Liver (tissue), 9 donors: Measurements from ENCODE around the gene AKT2. TPM values are rescaled to one million over a fixed set of nuclear protein-coding genes. Genes with fewer than 3 reads are reported as not detected.

ENCODE experiments used
- DNase-seq: peaks from one replicate; pipeline ENCODE4 v3.0.0-alpha.2; 2017; ENCODE audit warnings: low spot score
- H3K27ac ChIP-seq, 2 donors: one replicate each; pipeline ENCODE4 v1.7.0; 2013; ENCODE audit warnings: inconsistent platforms in 2 of 2, low read length in 2 of 2, control low read depth in 1 of 2, low read depth in 1 of 2, mild to moderate bottlenecking in 1 of 2
- H3K27me3 ChIP-seq, 4 donors: one replicate each; pipeline versions ENCODE4 v1.6.1 to v1.7.0; 2013; ENCODE audit warnings: low read length in 3 of 4, inconsistent platforms in 1 of 4, mild to moderate bottlenecking in 1 of 4, moderate library complexity in 1 of 4; ENCODE audit not compliant: control insufficient read depth in 4 of 4, insufficient read depth in 4 of 4
- H3K36me3 ChIP-seq, 4 donors: one replicate each; pipeline versions ENCODE4 v1.6.1 to v1.7.0; 2013; ENCODE audit warnings: low read length in 3 of 4, mild to moderate bottlenecking in 3 of 4, low read depth in 1 of 4, moderate library complexity in 1 of 4; ENCODE audit not compliant: control insufficient read depth in 4 of 4, insufficient read depth in 3 of 4
- H3K4me1 ChIP-seq, 4 donors: one replicate each; pipeline versions ENCODE4 v1.6.1 to v1.7.0; 2013; ENCODE audit warnings: low read length in 3 of 4, mild to moderate bottlenecking in 3 of 4, moderate library complexity in 1 of 4; ENCODE audit not compliant: control insufficient read depth in 4 of 4, insufficient read depth in 4 of 4
- H3K4me3 ChIP-seq, 3 donors: one replicate each; pipeline versions ENCODE4 v1.6.1 to v1.7.0; 2013; ENCODE audit warnings: low read length in 3 of 3, control low read depth in 1 of 3, low read depth in 1 of 3, mild to moderate bottlenecking in 1 of 3
- H3K9ac ChIP-seq, 2 donors: one replicate each; pipeline ENCODE4 v1.7.0; 2013; ENCODE audit warnings: low read length in 2 of 2, mild to moderate bottlenecking in 2 of 2, moderate library complexity in 2 of 2, control low read depth in 1 of 2, low read depth in 1 of 2
- H3K9me3 ChIP-seq, 4 donors: one replicate each; pipeline versions ENCODE4 v1.6.1 to v1.7.0; 2013; ENCODE audit warnings: low read length in 3 of 4; ENCODE audit not compliant: control insufficient read depth in 4 of 4
- EGR1 ChIP-seq, 2 donors: IDR thresholded peaks; 2 replicates each; pipeline ENCODE4 v1.6.1; 2016 to 2018; ENCODE audit warnings: antibody characterized with exemption in 2 of 2, low read depth in 2 of 2
- FOXA1 ChIP-seq: IDR thresholded peaks from 2 replicates; pipeline ENCODE4 v1.6.1; 2016; ENCODE audit warnings: antibody characterized with exemption
- FOXA2 ChIP-seq: IDR thresholded peaks from 2 replicates; pipeline ENCODE4 v1.6.1; 2016; ENCODE audit warnings: antibody characterized with exemption
- GABPA ChIP-seq, 2 donors: IDR thresholded peaks in 1 of 2; conservative IDR thresholded peaks in 1 of 2; 2 replicates each; pipeline ENCODE4 v1.6.1; 2016; ENCODE audit warnings: antibody characterized with exemption in 2 of 2, mild to moderate bottlenecking in 1 of 2, moderate library complexity in 1 of 2
- HNF4A ChIP-seq, 2 donors: conservative IDR thresholded peaks; 2 replicates each; pipeline ENCODE4 v1.6.1; 2016; ENCODE audit warnings: antibody characterized with exemption in 2 of 2, mild to moderate bottlenecking in 2 of 2
- HNF4G ChIP-seq: IDR thresholded peaks from 2 replicates; pipeline ENCODE4 v1.6.1; 2016; ENCODE audit warnings: antibody characterized with exemption
- JUND ChIP-seq, 2 donors: IDR thresholded peaks; 2 replicates each; pipeline ENCODE4 v1.6.1; 2016; ENCODE audit warnings: antibody characterized with exemption in 2 of 2
- NR2F2 ChIP-seq: IDR thresholded peaks from 2 replicates; pipeline ENCODE4 v1.6.1; 2016; ENCODE audit warnings: antibody characterized with exemption
- RAD21 ChIP-seq, 2 donors: IDR thresholded peaks; 2 replicates each; pipeline ENCODE4 v1.6.1; 2016; ENCODE audit warnings: antibody characterized with exemption in 2 of 2, mild to moderate bottlenecking in 2 of 2
- RXRA ChIP-seq, 2 donors: IDR thresholded peaks; 2 replicates each; pipeline ENCODE4 v1.6.1; 2017 to 2018; ENCODE audit warnings: antibody characterized with exemption in 2 of 2, mild to moderate bottlenecking in 1 of 2
- SP1 ChIP-seq: IDR thresholded peaks from 2 replicates; pipeline ENCODE4 v1.6.1; 2018; ENCODE audit warnings: antibody characterized with exemption, mild to moderate bottlenecking
- TAF1 ChIP-seq: conservative IDR thresholded peaks from 2 replicates; pipeline ENCODE4 v1.6.1; 2016; ENCODE audit warnings: antibody characterized with exemption, mild to moderate bottlenecking
- YY1 ChIP-seq: IDR thresholded peaks from 2 replicates; pipeline ENCODE4 v1.6.1; 2016; ENCODE audit warnings: antibody characterized with exemption, mild to moderate bottlenecking
- WGBS: extraction: QIAGEN DNeasy Blood & Tissue Kit; methylation state at CpG from one replicate; pipeline ENCODE4 v1.1.7; 2013; 5-methylcytosine and 5-hydroxymethylcytosine counted together
- polyA plus RNA-seq, 2 donors: library from polyadenylated mRNA; stranded (reverse) in 1 of 2; unstranded in 1 of 2; fragments of 200-250 nt in 1 of 2; fragments of >200 nt in 1 of 2; fragmentation: Nextera tagmentation in 1 of 2; extraction: Ambion mirVana in 1 of 2; gene quantifications; one replicate each; pipeline versions ENCODE4 v1.2.1 to v1.2.3, GENCODE V29; 2013 to 2015
- total RNA-seq, 2 donors: library from RNA; depleted of rRNA; stranded (reverse); fragments of >200 nt; gene quantifications; one replicate each; pipeline ENCODE4 v1.2.3, GENCODE V29; 2014
- TF ChIP-seq, protein P1 (sequence below): fragments of 150-350 bp; IDR thresholded peaks from 2 replicates; pipeline ENCODE4 v1.5.1; 2017; ENCODE audit warnings: improper control_type of control experiment, low read depth, low read length; ENCODE audit not compliant: missing input control
- TF ChIP-seq, protein P2 (sequence below): IDR thresholded peaks from 2 replicates; pipeline ENCODE4 v1.6.1; 2016; ENCODE audit warnings: antibody characterized with exemption
- TF ChIP-seq, protein P3 (sequence below): IDR thresholded peaks from 2 replicates; pipeline ENCODE4 v1.6.1; 2016; ENCODE audit warnings: antibody characterized with exemption
- TF ChIP-seq, protein P4 (sequence below): IDR thresholded peaks from 2 replicates; pipeline ENCODE4 v1.6.1; 2016; ENCODE audit warnings: antibody characterized with exemption, mild to moderate bottlenecking
- TF ChIP-seq, protein P5 (sequence below): IDR thresholded peaks from 2 replicates; pipeline ENCODE4 v1.6.1; 2016; ENCODE audit warnings: antibody characterized with exemption
- donor health status: healthy.
- donor health status: healthy.
- donor health status: healthy.
- donor health status: healthy.
- donor health status: healthy.

AKT2 gene
- total and polyA plus RNA-seq, 4 donors, result 23.2 to 110 (median 60.4) TPM

DNA sequence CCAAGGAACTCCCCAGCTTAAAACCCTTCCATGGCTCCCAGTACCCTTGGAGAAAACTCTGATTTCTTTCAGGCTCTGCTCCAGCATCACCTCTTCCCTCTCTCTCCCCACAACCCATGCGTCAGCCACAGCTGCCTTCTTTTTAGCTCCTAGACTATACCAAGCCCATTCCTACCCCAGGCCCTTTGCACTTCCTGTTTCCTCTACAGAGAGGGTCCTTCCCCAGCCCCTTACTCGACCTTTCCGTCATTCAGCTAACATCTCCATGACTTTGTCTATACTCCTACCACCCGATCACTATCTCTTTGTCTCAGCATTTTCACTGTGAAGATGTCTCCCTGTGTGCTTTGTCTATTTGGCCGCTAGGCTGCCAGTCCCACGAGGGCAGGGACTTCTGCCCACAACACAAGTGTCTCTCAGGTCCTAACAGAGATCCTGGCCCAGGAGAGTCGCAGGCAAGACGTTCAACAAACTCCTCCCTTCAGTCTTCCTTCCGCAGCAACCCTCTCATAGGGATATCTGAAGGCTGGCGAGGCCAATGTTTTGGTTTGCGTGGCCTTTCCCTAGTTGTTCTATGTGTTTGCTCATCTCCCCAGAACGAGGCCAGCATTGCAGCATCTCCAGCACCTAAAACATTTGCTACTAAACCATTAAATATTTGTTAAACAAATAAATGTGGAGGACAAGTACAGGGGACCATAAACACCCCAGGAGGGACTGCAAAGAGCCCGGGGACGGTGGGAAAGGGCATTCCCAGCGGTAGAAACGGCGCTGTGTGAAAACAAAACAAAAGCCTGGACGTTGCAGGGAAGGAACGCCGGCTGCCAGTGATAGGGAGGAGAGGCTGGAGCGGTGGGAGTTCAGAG, 59.5 kb downstream of the AKT2 start:
- TF ChIP-seq RAD21 (IDR thresholded peaks at IDR 0.05), result peak in 1 of 2 donors; percentile 14
- TF ChIP-seq EGR1 (IDR thresholded peaks at IDR 0.05; ENCODE audit: low read depth in 2 of 2), result no peak
- TF ChIP-seq, protein P1, sequence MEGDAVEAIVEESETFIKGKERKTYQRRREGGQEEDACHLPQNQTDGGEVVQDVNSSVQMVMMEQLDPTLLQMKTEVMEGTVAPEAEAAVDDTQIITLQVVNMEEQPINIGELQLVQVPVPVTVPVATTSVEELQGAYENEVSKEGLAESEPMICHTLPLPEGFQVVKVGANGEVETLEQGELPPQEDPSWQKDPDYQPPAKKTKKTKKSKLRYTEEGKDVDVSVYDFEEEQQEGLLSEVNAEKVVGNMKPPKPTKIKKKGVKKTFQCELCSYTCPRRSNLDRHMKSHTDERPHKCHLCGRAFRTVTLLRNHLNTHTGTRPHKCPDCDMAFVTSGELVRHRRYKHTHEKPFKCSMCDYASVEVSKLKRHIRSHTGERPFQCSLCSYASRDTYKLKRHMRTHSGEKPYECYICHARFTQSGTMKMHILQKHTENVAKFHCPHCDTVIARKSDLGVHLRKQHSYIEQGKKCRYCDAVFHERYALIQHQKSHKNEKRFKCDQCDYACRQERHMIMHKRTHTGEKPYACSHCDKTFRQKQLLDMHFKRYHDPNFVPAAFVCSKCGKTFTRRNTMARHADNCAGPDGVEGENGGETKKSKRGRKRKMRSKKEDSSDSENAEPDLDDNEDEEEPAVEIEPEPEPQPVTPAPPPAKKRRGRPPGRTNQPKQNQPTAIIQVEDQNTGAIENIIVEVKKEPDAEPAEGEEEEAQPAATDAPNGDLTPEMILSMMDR, result peak; percentile 9
- peak in 1 of 2 donors; percentile 27 for TF ChIP-seq HNF4A (conservative IDR thresholded peaks at IDR 0.05)
- peak in 1 of 2 donors; percentile 39 for TF ChIP-seq RXRA (IDR thresholded peaks at IDR 0.05)
- no peak for TF ChIP-seq FOXA2

DNA sequence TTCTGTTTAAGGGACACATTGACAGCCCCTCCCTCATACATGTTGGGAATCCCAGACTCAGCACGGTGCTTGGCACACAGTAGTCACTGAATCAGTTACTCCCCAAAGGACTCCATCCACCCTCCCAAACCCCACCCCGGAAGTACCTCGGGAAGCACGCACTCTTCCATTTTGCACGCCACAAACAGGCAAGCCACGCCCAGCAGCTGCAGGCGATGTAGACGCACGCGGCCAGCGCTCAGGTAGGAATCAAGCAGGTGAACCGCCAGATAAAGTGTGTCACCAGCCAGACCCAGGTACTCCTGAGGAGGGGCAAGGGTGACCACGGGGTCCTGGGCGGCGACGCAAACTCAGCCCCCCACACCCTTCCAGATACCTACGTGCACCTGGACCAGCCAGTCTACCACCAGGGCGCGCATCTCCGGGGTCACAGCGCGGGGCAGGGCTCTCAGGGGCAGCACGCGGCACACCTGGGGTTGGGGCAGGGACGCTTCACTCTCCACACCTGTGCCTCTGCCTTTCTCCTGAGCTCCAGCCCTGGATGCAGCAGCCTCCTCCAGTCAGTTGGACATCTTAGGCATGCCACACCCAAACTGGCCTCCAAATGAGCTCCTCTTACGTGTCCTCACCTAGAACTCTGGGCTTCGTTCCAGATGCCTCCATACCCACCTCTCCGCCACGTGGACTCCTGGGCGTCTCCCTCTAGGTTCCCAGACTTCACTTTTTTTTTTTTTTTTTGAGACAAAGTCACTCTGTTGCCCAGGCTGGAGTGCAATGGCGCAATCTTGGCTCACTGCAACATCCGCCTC, 60.6 kb downstream of the AKT2 start:
- TF ChIP-seq, protein P2, sequence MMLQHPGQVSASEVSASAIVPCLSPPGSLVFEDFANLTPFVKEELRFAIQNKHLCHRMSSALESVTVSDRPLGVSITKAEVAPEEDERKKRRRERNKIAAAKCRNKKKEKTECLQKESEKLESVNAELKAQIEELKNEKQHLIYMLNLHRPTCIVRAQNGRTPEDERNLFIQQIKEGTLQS, result no peak
- TF ChIP-seq HNF4G (no peak), SP1 (no peak), GABPA (IDR thresholded peaks at IDR 0.05 in 1 of 2, conservative IDR thresholded peaks at IDR 0.05 in 1 of 2) (no peak), HNF4A (conservative IDR thresholded peaks at IDR 0.05) (no peak), YY1 (no peak), TAF1 (no peak), RXRA (IDR thresholded peaks at IDR 0.05) (no peak), JUND (IDR thresholded peaks at IDR 0.05) (no peak), NR2F2 (no peak), FOXA1 (no peak)
- TF ChIP-seq, protein P3, sequence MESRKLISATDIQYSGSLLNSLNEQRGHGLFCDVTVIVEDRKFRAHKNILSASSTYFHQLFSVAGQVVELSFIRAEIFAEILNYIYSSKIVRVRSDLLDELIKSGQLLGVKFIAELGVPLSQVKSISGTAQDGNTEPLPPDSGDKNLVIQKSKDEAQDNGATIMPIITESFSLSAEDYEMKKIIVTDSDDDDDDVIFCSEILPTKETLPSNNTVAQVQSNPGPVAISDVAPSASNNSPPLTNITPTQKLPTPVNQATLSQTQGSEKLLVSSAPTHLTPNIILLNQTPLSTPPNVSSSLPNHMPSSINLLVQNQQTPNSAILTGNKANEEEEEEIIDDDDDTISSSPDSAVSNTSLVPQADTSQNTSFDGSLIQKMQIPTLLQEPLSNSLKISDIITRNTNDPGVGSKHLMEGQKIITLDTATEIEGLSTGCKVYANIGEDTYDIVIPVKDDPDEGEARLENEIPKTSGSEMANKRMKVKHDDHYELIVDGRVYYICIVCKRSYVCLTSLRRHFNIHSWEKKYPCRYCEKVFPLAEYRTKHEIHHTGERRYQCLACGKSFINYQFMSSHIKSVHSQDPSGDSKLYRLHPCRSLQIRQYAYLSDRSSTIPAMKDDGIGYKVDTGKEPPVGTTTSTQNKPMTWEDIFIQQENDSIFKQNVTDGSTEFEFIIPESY, result no peak
- TF ChIP-seq, protein P1, result no peak
- TF ChIP-seq, protein P4, sequence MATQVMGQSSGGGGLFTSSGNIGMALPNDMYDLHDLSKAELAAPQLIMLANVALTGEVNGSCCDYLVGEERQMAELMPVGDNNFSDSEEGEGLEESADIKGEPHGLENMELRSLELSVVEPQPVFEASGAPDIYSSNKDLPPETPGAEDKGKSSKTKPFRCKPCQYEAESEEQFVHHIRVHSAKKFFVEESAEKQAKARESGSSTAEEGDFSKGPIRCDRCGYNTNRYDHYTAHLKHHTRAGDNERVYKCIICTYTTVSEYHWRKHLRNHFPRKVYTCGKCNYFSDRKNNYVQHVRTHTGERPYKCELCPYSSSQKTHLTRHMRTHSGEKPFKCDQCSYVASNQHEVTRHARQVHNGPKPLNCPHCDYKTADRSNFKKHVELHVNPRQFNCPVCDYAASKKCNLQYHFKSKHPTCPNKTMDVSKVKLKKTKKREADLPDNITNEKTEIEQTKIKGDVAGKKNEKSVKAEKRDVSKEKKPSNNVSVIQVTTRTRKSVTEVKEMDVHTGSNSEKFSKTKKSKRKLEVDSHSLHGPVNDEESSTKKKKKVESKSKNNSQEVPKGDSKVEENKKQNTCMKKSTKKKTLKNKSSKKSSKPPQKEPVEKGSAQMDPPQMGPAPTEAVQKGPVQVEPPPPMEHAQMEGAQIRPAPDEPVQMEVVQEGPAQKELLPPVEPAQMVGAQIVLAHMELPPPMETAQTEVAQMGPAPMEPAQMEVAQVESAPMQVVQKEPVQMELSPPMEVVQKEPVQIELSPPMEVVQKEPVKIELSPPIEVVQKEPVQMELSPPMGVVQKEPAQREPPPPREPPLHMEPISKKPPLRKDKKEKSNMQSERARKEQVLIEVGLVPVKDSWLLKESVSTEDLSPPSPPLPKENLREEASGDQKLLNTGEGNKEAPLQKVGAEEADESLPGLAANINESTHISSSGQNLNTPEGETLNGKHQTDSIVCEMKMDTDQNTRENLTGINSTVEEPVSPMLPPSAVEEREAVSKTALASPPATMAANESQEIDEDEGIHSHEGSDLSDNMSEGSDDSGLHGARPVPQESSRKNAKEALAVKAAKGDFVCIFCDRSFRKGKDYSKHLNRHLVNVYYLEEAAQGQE, result no peak
- TF ChIP-seq, protein P5, sequence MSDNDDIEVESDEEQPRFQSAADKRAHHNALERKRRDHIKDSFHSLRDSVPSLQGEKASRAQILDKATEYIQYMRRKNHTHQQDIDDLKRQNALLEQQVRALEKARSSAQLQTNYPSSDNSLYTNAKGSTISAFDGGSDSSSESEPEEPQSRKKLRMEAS, result no peak
- 85% methylated on average over 32 of the region's 32 CpGs for WGBS
- peaks cover 6 to 16% (median 15%) of the 10 kb centered on the region in 4 donors for H3K4me1 ChIP-seq
- no peaks in the 10 kb centered on the region for H3K9me3 ChIP-seq
- no peaks in the 10 kb centered on the region for H3K36me3 ChIP-seq
- DNase-seq, result no peak
- H3K9ac ChIP-seq, result no peak overlapping the region
- no peaks in the 10 kb centered on the region for H3K27me3 ChIP-seq
- H3K4me3 ChIP-seq, result no peak overlapping the region
- H3K27ac ChIP-seq, result no peak overlapping the region

More for the DNA sequence above, 59.5 kb downstream of the AKT2 start:
- H3K4me1 ChIP-seq, result peaks cover 6 to 16% (median 15%) of the 10 kb centered on the region in 4 donors
- H3K27ac ChIP-seq, result peak overlapping the region; percentile 9 to 62
- peak overlapping the region in 2 of 3 donors; percentile 15 to 36 for H3K4me3 ChIP-seq
- 22% methylated on average over 21 of the region's 21 CpGs for WGBS
- peak overlapping the region in 1 of 2 donors; percentile 32 for H3K9ac ChIP-seq
- H3K36me3 ChIP-seq, result no peaks in the 10 kb centered on the region
- H3K27me3 ChIP-seq, result no peaks in the 10 kb centered on the region
- no peaks in the 10 kb centered on the region for H3K9me3 ChIP-seq
- DNase-seq, result no peak
